CD4-positive, alpha-beta T cell treated with Interleukin-15 for 1 hour (primary cell): ENCODE results near the gene CAT.
A peak's percentile ranks its signal among the peaks of the same experiment; 100 is the strongest.

ENCODE experiments used
- DNase-seq: peaks from one replicate; pipeline ENCODE4 v3.0.0-alpha.2; 2020

The CAT gene

DNA sequence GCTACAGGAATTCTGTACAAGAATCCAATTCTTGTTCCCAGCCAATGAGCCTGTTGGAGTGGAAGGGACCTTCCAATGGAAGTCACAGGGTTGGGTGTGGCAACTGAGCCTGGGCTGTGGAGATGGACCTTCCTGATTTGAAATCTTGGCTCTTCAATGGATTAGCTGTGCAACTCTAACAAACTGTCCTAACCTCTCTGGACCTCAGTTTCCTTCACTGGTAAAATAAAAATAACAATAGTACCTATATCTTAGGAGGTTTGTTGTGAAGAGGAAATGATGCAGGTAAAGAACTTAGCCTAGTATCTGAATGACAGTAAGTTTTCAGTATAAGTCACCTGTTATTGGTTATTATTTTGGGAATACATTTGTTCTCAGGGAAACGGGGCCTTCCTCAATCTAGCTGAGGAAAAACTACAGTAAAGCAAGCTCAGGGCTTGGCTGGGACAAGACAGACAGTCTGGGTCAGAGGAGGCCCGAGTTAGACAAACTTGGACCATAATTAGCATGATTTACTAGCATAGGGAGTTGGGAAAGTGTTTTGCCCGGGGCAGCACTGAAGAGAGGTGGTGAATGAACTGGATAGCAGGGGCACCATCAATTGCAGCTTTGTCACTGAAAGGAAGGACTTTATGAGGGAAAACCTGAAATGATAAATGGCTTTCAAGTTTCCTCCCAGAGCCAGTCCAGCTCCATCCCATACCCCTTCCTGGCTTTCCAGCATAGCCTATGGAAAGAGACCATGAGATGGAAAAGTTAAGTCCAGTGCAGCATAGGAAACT, 61.2 kb downstream of the CAT start:
- no peak for DNase-seq

DNA sequence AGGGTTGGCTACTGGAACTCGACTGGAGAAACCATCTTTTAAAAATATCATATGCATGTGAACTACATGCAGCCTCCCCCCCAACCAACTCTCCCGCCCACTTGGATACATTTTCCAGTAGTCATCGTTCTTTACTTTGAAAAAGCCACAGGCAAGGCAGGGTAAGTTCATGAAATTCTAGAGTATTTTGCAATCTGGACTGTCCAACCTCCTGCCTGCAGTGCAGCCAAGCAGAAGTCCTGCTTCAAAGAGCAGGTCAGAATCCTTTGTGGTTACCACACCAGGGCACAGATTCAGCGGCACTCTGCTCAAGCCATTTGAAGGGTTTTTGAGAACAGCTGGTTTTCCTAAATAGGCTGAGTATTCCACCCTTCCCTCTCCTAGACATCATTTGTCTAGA, 62.8 kb downstream of the CAT start:
- DNase-seq, result no peak

DNA sequence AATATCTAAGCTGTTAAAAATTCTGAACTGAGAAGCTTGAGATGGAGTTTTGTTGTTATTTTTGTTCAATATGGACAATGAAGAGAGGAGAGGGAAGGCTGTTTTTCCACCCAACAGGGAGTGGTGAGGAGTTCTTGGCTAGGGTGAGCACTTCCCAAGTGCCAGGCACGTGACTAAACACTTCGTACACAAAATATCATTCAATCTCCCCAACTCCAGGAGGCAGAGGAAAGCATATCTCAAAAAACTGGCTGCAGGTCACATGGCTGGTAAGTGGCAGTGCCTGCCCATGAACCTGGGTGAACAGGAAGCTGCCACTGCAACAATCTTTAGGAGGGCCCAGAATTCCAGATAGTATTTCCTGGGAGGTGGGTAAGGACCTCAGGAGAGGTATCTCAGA, 63.2 kb downstream of the CAT start:
- no peak for DNase-seq

DNA sequence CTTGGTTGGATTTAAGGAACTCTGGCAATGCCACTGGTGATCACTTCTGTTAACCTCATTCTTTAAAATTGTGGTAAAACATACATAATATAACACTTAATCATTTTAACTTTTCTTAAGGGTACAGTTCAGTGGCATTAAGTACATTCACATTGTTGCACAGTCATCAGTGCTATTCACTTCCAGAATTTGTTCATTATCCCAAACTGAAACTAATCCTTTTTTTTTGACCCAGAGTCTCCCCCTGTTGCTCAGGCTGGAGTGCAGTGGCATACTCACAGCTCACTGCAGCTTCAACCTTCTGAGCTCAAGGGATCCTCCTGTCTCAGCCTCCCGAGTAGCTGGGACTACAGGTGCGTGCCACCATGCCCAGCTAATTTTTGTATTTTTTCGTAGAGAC, 64.2 kb downstream of the CAT start:
- DNase-seq, result no peak

DNA sequence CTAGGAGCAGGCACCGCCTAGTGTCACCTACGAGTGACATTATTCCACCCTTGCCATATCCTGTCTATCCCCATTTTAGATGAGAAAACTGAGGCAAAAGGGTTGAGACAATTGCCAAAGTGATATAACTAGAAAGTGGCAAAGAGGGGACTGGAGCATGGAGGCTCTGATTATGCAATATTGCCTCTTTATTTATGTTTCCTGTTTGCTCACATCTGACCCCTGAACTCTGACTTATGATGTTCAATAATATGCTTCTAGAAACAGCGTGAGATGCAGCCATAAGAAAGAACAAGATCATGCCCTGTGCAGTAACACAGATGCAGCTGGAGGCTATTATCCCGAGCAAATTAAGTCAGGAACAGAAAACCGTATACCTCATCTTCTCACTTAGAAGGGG, 67.1 kb downstream of the CAT start:
- no peak for DNase-seq

DNA sequence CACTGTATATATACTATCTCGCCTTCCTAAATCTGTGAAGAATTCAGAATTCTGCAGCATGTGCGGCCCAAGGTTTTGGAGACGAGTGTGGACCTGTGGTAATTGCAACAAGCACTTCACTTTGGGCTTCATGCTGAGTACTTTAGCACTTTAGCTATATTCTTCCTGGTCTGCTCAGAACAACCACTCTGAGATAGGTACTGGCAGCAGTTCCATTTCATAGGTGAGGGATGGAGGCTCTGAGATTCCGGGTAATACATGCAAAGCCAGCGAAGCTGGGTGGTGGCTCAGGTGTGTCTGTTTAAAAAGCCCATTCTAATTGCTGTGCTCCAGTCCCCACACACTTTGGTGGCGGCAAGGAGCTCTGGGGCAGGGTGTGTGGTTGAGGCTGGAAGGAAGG, 68.4 kb downstream of the CAT start:
- DNase-seq, result no peak

DNA sequence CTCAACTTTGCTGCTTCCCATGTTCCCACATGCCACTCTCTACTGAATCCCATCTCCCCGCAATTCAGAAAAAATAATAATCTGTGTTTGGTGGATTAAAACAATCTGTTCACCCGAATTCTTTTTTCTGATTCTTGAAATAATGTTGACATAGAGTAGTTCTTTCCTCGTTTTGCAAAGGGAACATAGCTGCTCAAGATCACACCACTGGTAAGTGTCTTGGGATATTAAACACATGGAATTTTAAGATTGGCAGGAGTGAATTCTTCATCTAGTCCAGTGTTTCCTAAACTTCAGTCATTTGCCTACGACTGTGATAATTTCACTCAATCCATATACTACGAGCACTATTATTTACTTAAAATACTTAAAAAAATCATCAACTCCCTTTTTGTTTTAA, 68.9 kb downstream of the CAT start:
- DNase-seq, result no peak

DNA sequence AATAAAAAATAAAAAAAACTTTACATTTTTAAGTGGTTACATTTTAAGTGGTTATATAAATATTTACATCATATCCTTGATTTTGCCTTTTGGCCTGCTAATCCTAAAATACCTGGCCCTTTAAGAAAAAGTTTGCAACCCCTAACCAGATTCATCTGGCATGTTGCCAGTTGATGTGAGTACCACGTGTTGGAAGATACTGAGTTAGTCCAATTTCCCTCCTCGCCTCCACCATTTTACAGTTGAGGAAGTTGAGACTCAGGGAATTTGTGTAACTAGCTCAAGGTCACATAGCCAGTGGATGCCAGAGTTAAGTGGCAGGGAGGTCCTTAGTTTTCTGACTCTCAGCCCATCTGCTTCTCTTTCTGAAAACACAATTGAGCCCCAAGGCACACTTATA, 69.8 kb downstream of the CAT start:
- no peak for DNase-seq

DNA sequence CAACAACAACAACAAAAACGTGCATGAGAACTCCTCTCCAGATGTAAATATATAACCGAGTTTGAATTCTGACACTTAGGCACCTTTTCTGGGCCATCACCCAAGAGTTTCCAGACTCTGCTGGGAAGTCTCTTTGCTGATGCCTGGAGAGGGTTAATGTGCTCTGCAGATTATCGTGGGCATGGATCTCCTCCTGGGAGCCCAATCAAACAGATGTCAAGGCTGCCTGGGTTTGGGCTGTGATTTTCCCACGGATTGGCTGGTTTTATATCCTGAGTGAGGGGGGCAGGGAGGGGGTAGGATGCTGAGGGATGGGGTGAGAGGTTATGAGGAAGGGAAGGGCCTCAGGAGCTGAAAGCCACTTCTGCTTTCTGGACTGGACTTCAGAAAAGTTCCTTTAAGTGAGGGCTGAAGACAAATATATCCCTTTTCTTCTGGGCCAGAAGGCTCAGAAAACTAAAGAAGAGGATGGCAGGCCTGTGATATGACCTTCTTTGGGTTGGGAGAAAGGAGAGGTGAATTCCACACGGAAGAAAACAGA, 70.7 kb downstream of the CAT start:
- no peak for DNase-seq

DNA sequence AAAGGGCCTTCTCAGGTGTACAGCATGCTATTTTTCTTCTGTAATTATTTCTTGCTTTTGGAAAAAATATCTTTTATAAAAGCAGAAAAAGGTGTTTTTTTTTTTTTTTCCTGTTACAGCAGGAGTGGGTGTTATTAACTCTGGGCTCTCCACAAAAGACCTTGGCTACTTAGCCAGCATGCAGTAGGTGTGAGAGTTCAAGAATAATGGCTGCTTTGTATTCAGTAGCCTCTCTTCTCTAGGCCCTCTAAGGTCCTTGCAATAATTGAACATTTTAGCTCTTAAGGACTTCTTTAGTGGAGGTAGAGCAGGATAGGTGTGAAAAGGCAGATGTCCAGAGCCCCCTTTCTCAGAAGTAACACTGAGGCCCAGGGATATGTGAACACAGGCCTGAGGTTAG, 71.5 kb downstream of the CAT start:
- DNase-seq, result no peak

DNA sequence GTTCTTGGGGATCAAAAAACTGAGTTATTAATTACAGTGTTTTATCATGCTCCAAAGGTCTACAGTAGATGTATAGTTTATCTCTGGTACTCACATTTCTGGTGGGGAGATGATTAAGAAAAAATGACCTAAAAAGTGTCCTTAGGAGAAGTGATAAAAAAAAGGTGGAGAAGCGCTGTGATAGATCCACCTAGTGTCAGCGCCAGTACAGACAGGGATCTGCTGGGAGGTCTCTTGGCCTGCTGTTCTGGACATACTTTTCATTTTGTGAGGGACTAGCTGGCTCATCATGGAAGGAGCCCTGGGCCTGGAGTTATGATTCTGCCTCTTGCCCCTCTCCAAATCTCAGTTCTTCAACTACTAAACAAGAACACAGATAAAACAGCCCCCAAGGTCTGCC, 71.9 kb downstream of the CAT start:
- no peak for DNase-seq

DNA sequence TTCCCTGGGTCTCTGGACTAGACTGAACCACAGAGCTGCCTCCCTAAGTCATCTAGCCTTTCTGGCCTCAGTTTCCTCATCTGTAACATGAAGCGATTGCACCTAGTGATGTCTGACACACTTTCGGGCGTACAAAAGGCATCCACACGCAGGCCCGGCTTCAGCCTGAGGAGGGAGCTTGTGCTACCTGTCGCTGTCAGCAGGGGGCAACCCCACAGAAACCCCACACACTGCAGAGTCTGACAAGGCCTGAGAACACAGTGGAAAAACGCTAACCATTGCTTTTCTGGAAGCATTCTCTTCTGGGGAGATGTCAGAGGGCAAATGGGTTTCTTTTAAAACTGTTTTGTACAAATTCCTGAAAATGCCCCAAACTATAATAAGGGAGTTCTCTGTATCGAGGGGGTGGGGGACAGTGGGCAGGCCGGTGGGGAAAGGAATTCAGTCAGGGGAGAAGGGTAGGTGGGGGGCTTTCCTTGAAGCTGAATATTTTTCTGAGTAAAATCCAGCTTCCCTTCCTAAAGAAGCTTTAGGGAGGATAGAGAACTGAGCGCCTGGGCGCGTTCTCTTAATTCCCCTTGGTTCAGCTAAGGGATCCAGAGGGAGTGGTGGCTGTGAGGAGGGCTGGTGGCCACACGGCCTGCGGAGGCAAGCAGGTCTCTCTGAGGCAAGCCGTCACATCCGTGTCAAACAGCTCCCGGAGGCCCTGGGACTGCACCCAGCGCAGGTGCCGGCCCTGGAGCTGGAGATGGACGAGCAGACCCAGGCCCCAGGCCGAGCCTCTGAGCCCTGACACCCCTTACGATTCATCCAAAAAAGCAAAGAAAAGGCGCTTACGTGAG, 74.3 kb downstream of the CAT start:
- peak; percentile 30 for DNase-seq

DNA sequence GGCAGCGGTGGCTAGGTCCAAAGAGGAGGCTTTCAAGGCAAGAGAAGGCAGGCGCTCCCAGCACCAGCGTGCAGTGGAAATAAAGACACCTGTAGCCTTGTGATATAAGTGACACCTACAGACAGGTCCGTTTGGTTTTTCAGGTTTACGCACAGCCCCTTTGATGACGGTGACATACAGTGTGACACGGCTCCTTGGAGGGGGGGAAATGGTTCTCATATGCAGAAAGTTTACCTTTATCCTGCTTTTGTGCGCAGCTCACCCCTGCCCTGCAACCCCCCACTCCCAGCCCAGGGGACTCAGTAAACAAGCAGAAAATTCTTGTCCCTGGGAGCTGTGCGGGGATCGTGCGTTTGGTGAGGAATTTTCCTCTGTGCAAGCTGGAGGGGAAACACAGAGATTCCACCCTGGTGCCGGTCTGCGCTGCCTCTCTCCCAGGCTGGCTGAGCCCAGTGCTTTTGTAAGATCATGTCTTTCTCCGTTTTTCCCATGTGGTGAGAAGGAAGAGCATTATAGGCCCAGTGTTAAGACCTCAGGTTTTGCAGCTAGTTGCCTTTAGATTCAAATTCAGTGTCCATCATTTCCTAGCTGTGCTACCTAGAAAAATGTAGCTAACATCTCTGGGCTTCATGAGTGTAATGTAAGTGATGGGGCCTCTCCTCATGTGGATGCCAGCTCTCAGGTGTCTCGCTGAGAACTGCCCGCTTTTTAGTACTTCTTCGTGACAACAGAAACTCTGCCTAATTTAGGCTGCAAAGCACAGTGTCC, 75.1 kb downstream of the CAT start, which contains the start of gene ELF5:
Gene ELF5, minus strand, starts transcription at position 113 of the 768 bp plus-strand sequence. CDS start 8,045 bp downstream, outside the sequence.
- DNase-seq, result no peak

DNA sequence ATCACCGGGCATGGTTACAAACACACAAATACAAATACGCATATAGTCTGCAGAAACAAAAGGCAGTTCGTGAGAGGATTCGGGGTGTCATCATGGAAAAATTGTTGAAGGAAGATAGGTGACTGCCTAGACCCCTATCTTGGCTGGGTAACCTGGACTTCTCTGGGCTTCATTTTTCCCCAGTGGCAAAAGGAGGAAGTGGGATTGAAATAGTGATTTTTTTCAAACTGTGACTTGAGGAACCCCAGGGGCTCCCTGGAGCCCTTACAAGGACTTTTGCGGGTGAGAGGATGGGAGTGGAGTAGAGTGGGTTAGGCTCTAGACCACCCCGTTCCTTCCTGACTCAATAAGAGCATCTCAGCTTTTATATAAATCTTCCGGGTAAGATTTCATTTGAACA, 75.9 kb downstream of the CAT start:
- DNase-seq, result no peak

DNA sequence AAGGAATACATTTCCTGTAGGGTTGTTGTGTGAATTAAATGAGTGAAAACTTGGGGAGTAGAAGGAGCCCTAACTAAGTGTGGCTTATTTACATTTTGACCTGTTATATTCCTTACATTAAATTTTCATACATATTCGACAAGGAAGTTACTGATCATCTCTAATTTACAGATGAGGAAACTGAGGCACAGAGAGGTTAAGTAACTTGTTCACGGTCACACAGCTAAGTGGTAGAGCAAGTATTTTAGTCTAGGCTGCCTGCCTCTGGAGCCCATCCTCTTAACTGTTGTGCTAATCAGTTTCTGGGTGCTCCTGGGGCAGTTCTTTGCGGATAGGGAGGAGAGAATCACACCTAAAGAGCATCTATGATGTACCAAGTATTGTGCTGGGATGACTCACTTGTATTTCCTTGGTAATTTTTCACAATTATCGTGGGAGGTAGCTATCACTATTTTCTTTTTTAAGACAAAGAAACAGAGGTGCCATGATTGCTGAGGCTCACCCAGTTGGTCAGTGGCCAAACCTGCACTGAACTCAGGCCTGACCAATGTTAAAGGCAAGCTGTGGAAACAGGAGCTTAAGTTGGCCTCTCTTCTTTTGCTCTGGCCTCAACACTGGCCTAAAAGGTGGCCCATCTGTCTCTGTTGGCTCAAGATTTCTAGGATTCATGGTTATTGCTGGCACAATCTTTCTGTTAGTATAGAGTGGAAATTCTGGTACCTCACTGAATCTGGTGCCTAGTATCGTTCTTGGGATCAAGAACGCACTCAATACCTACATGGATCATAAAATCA, 77.7 kb downstream of the CAT start:
- no peak for DNase-seq

DNA sequence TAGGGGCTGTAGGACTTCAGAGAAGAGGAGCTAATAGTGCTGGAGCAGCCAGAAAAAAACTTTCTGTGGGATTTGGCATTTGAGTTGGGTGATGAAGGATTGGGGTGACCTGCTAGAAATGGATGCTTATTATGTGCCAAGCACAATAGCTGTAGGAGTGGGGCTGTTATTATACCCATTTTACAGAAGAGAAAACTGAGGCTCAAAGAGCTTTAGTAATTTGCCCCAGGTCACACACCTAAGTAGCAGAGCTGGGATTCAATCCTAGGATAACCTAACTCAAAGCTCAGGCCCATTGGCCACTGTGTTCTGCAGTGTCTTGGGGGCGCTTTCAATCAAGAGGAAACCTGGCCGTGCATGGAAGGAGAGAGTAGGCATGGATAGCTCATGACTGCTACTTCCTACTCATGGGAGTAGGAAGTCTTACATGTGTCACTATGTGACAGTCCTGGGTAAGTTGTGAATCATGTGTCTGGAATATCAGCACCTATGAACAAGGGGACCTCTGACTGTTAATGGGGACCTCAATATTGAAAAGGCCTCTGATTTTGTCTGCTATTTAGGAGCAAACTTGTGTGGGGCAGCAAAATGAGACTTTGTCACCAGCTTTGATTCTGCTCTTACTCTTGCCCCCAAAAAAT, 81.0 kb downstream of the CAT start:
- no peak for DNase-seq

DNA sequence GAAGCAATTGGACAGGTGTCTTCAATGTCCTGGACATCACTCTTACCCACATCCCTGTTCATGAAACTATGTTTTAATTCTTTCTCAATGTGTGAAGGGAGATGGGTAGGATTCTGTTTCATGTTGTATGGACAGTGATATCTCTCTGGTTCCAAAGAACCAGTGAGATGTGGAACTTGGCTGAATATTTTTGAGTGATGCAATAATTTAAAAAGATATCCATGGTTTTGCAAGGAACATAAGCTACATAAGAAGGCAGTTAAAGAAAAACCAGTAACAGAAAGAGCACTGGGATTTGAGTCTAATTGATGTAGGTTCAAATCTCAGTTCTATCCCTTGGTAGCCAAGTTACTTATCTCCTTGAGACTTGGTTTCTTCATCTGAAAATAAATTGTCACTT, 82.5 kb downstream of the CAT start:
- no peak for DNase-seq
